ENCODE results near the gene A3GALT2. TPM values are rescaled to one million over a fixed set of nuclear protein-coding genes. Genes with fewer than 3 reads are reported as not detected.

A3GALT2 gene
- total and polyA plus RNA-seq, 9 of the 15 experiments (the other 6 are each of a cell fraction or from before 2014, with no cell fraction given) = not detected

- no peaks in the 10 kb centered on the region for H3K27me3 ChIP-seq (ENCODE audit: control insufficient read depth in 2 of 2, insufficient read depth in 2 of 2, low read length in 2 of 2)
- peaks cover 85% of the 10 kb centered on the region for H3K36me3 ChIP-seq (ENCODE audit: control insufficient read depth, insufficient read depth, low read length)
- intact Hi-C loops (cut with micrococcal nuclease) = no loop called here
- ChIA-PET CTCF (ENCODE audit: low intra/inter-chr PET ratio) (no interaction called here), POLR2A (interaction anchor here (1.0 to 2.8 kb wide), 5 partner anchors 9 to 25 kb away, joined by 3 to 8 read pairs (median 5); no protein-coding TSS in a partner anchor)
- no peak overlapping the region for H3K4me2 ChIP-seq (ENCODE audit: insufficient read depth, low read length)
- BruUV-seq (replicated peaks) = no TSS peak
- no peak overlapping the region for H3K27ac ChIP-seq (ENCODE audit: extremely low read depth, low read depth, low read length)
- H4K20me1 ChIP-seq (replicated peaks; ENCODE audit: control insufficient read depth, insufficient read depth, low read length) = peaks cover 14% of the 10 kb centered on the region
- no peak overlapping the region for H2AFZ ChIP-seq (ENCODE audit: low read depth, low read length)
- 0 out of 3 replicates have a peak, but pooled peaks cover 3% of the 10 kb centered on the region for H3K79me2 ChIP-seq (ENCODE audit: control insufficient read depth, insufficient read depth, low read length)
- H3K9me3 ChIP-seq (replicated peaks; ENCODE audit: control insufficient read depth, insufficient read depth, low read depth, low read length) = no peaks in the 10 kb centered on the region
- H3K4me3 ChIP-seq = no peak overlapping the region
- no peak for TF ChIP-seq ZNF780A (CRISPR knock-in tag; IDR thresholded peaks at IDR 0.05)
- TF ChIP-seq SIX5 (IDR thresholded peaks at IDR 0.05; ENCODE audit: borderline replicate concordance in 1 of 2, insufficient read depth in 1 of 2, low read depth in 1 of 2, low read length in 2 of 2) = no peak
- TF ChIP-seq ZNF398 (CRISPR knock-in tag; IDR thresholded peaks at IDR 0.05) = no peak
- TF ChIP-seq ZNF23 (CRISPR knock-in tag; IDR thresholded peaks at IDR 0.05) = no peak
- no peak for TF ChIP-seq U2AF1 (optimal IDR thresholded peaks at IDR 0.05; ENCODE audit: low read depth, low read length)
- TF ChIP-seq ZNF146 (CRISPR knock-in tag; IDR thresholded peaks at IDR 0.05; ENCODE audit: unreplicated experiment) = no peak
- TF ChIP-seq PREB (CRISPR knock-in tag; IDR thresholded peaks at IDR 0.05) = no peak
- no peak for TF ChIP-seq RFX5 (IDR thresholded peaks at IDR 0.05; ENCODE audit: low read depth, low read length)
- no peak for TF ChIP-seq ZBTB49 (CRISPR knock-in tag; IDR thresholded peaks at IDR 0.05; ENCODE audit: borderline replicate concordance)
- no peak for TF ChIP-seq ZNF263 (CRISPR knock-in tag; IDR thresholded peaks at IDR 0.05; ENCODE audit: borderline replicate concordance)
- TF ChIP-seq SREBF1 (IDR thresholded peaks at IDR 0.05; ENCODE audit: borderline replicate concordance, low read depth, low read length) = no peak
- no peak for TF ChIP-seq GABPA (tag; conservative IDR thresholded peaks at IDR 0.05; ENCODE audit: low read depth)
- ATAC-seq (no peak), DNase-seq (ENCODE audit: extremely low read depth in 1 of 4, low spot score in 3 of 4) (no peak), FAIRE-seq (no peak)
- no peaks in the 10 kb centered on the region for H3K9me1 ChIP-seq (ENCODE audit: control insufficient read depth, insufficient read depth, low read length)
- WGBS (ENCODE audit: insufficient coverage, low coverage, missing lambda C conversion rate) = 89% methylated on average over 10 of the region's 10 CpGs
- H3K4me1 ChIP-seq (replicated peaks in 1 of 2; ENCODE audit: control insufficient read depth in 2 of 2, insufficient read depth in 2 of 2, low read length in 2 of 2) = no peaks in the 10 kb centered on the region; a peak in 1 of 5 replicates
- in situ Hi-C loops (cut with MboI) = no loop called here
- no peak overlapping the region for H3K9ac ChIP-seq (ENCODE audit: insufficient read depth in 1 of 2, low read depth in 2 of 2, low read length in 2 of 2)
Measured at GRCh38 chr1:33331444-33332356, 10.8 kb upstream of the A3GALT2 start.
